Parathyroid adenoma (tissue), 2 donors: ENCODE measurements around the gene VPS35L.
"Not testable (repeated sequence)": the region's sequence is repeated elsewhere in the genome, so short reads cannot be mapped to it uniquely, and the experiment has no call there.

Source experiments
- H2AFZ ChIP-seq: fragments of 300-600 bp; sonication (generic); one replicate; pipeline ENCODE4 v1.7.0; 2017; ENCODE audit warnings: antibody characterized with exemption, mild to moderate bottlenecking
- H3K27ac ChIP-seq: fragments of 300-600 bp; sonication (generic); one replicate; pipeline ENCODE4 v1.7.0; 2017
- H3K27me3 ChIP-seq: fragments of 300-600 bp; sonication (generic); one replicate; pipeline ENCODE4 v1.7.0; 2017; ENCODE audit warnings: low read length; ENCODE audit not compliant: control insufficient read depth, insufficient read depth
- H3K36me3 ChIP-seq: fragments of 300-600 bp; sonication (generic); one replicate; pipeline ENCODE4 v1.7.0; 2017; ENCODE audit warnings: low read length; ENCODE audit not compliant: control insufficient read depth, insufficient read depth
- H3K4me1 ChIP-seq: fragments of 300-600 bp; sonication (generic); one replicate; pipeline ENCODE4 v1.7.0; 2017; ENCODE audit warnings: control low read depth
- H3K4me2 ChIP-seq: fragments of 300-600 bp; sonication (generic); one replicate; pipeline ENCODE4 v1.7.0; 2017; ENCODE audit warnings: low read length
- H3K4me3 ChIP-seq: fragments of 300-600 bp; sonication (generic); one replicate; pipeline ENCODE4 v1.7.0; 2017; ENCODE audit warnings: low read depth, low read length
- H3K79me2 ChIP-seq: fragments of 300-600 bp; sonication (generic); one replicate; pipeline ENCODE4 v1.7.0; 2017; ENCODE audit warnings: control low read depth
- H3K9ac ChIP-seq: fragments of 300-600 bp; sonication (generic); one replicate; pipeline ENCODE4 v1.7.0; 2017; ENCODE audit warnings: mild to moderate bottlenecking
- H3K9me3 ChIP-seq: fragments of 300-600 bp; sonication (generic); one replicate; pipeline ENCODE4 v1.7.0; 2017; ENCODE audit warnings: low read length; ENCODE audit not compliant: control insufficient read depth
- TF ChIP-seq, protein P1 (sequence below): fragments of 300-600 bp; sonication (generic); IDR thresholded peaks from one replicate; pipeline ENCODE4 v1.7.0; 2017; ENCODE audit warnings: antibody characterized with exemption, mild to moderate bottlenecking
- donor health status: primary hyperparathyroidism.

Gene VPS35L

DNA sequence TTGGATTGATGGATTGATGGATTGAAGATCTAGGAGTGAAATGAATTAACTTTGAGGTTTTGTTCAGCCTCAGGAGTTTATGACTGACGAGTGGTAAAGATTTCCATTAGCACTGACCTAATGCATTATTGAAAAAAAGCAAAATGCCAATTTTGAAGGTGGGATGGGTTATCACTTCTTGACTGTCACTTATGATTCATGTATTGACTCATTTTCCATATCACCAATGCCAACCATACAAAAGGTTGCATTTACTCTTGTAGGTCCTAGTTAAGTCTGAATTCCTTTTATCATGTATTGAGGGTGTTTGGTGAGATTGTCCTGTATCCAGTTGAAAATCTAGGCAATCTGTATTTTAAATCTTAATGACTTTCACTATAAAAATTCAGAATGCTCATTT lies 104.9 kb downstream of the VPS35L start:
- TF ChIP-seq, protein P1, sequence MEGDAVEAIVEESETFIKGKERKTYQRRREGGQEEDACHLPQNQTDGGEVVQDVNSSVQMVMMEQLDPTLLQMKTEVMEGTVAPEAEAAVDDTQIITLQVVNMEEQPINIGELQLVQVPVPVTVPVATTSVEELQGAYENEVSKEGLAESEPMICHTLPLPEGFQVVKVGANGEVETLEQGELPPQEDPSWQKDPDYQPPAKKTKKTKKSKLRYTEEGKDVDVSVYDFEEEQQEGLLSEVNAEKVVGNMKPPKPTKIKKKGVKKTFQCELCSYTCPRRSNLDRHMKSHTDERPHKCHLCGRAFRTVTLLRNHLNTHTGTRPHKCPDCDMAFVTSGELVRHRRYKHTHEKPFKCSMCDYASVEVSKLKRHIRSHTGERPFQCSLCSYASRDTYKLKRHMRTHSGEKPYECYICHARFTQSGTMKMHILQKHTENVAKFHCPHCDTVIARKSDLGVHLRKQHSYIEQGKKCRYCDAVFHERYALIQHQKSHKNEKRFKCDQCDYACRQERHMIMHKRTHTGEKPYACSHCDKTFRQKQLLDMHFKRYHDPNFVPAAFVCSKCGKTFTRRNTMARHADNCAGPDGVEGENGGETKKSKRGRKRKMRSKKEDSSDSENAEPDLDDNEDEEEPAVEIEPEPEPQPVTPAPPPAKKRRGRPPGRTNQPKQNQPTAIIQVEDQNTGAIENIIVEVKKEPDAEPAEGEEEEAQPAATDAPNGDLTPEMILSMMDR, result no peak
- Histone ChIP-seq H3K27ac (no peak overlapping the region), H3K36me3 (peaks cover 3% of the 10 kb centered on the region), H3K9me3 (no peaks in the 10 kb centered on the region), H3K4me2 (no peak overlapping the region), H3K27me3 (no peaks in the 10 kb centered on the region), H2AFZ (no peak overlapping the region), H3K9ac (no peak overlapping the region), H3K4me3 (no peak overlapping the region), H3K79me2 (peaks cover 3% of the 10 kb centered on the region), H3K4me1 (peaks cover 8% of the 10 kb centered on the region)

DNA sequence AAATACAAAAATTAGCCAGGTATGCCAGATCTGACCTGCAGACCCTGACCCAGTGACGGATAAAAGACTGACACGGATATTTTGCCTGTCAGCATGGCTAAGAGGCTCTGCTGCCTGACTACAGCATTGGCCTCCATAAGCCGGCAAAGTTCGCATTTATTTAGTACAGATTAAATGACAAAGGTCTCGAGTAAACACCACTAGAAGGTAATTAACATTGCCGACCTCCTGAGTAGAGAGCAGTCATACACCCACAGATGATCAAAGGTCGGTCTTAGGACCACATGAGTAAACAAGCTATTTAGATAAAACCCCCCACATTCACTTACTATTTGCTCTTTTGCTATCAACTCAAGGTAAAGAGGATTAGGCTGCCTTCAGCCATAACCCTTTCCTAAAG lies 106.8 kb downstream of the VPS35L start:
- no peak overlapping the region for H2AFZ ChIP-seq
- peaks cover 6% of the 10 kb centered on the region for H3K79me2 ChIP-seq
- TF ChIP-seq, protein P1, result no peak
- no peak overlapping the region for H3K9ac ChIP-seq
- H3K4me3 ChIP-seq, result no peak overlapping the region
- peaks cover 27% of the 10 kb centered on the region for H3K4me1 ChIP-seq
- H3K36me3 ChIP-seq, result peaks cover 3% of the 10 kb centered on the region
- no peaks in the 10 kb centered on the region for H3K27me3 ChIP-seq
- no peak overlapping the region for H3K4me2 ChIP-seq
- H3K9me3 ChIP-seq, result no peaks in the 10 kb centered on the region
- no peak overlapping the region for H3K27ac ChIP-seq

DNA sequence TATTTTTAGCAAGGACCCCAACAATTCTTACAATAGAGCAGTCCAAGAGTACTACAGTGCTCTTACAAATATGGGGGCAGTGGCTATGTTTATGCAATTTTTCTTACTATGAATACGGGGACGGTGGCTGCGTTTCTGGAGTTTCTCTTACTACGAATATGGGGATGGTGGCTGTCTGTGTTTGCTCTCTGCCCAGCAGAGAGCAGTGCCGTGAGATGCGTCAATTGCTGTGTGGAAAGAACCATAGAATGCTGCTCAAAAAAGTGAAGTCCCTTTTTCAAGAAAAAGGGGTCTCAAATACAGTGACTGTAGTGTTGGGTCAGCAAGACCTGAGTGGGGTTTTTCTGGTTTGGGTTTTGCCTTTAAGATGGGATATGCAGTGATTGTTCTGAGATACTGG lies 108.7 kb downstream of the VPS35L start:
- TF ChIP-seq, protein P1, result no peak
- peaks cover 37% of the 10 kb centered on the region for H3K4me1 ChIP-seq
- no peak overlapping the region for H3K4me3 ChIP-seq
- no peak overlapping the region for H3K4me2 ChIP-seq
- peaks cover 6% of the 10 kb centered on the region for H3K79me2 ChIP-seq
- H2AFZ ChIP-seq, result no peak overlapping the region
- no peaks in the 10 kb centered on the region for H3K9me3 ChIP-seq
- peaks cover 3% of the 10 kb centered on the region for H3K36me3 ChIP-seq
- no peak overlapping the region for H3K9ac ChIP-seq
- H3K27me3 ChIP-seq, result no peaks in the 10 kb centered on the region
- H3K27ac ChIP-seq, result no peak overlapping the region

DNA sequence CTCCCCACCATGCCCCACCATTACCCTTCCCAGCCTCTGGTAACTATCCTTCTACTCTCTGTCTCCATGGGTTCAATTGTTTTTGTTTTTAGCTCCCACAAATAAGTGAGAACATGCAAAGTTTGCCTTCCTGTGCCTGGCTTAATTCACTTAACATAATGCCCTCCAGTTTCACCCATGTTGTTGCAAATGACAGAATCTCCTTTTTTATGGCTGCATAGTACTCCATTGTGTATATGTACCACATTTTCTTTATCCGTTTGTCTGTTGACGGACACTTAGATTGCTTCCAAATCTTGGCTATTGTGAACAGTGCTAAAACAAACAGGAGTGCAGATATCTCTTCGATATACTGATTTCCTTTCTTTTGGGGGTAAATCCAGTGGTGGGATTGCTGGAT lies 109.8 kb downstream of the VPS35L start:
- not testable (repeated sequence) for H3K27me3 ChIP-seq, H3K4me2 ChIP-seq, H3K9me3 ChIP-seq, H2AFZ ChIP-seq, H3K36me3 ChIP-seq, H3K4me3 ChIP-seq, H3K27ac ChIP-seq, H3K79me2 ChIP-seq, H3K9ac ChIP-seq
- peaks cover 44% of the 10 kb centered on the region for H3K4me1 ChIP-seq

DNA sequence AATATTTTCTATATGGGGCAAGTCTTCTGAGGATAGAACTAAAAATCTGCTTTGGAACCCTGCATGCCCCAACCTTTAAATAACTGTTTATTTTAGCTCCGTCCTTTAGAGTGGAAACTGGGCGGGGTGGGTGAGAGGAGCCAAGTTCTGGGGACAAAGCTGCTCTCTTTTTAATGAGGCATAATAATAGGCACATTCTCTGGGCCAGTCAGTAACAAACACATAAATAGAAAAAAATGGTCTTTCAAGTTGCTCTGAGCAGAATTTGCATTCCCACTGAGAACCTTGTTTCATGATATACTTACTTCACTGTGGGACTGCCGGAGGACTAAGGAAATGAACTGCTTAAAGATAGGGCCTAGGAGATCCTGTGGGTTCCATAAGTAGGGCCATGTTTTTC lies 111.0 kb downstream of the VPS35L start:
- no peaks in the 10 kb centered on the region for H3K27me3 ChIP-seq
- no peak overlapping the region for H3K4me2 ChIP-seq
- peaks cover 3% of the 10 kb centered on the region for H3K36me3 ChIP-seq
- no peaks in the 10 kb centered on the region for H3K9me3 ChIP-seq
- peak overlapping the region; percentile 40 for H2AFZ ChIP-seq
- peaks cover 42% of the 10 kb centered on the region for H3K4me1 ChIP-seq
- H3K9ac ChIP-seq, result no peak overlapping the region
- peak overlapping the region; percentile 94 for H3K27ac ChIP-seq
- TF ChIP-seq, protein P1, result no peak
- no peak overlapping the region for H3K4me3 ChIP-seq
- peaks cover 6% of the 10 kb centered on the region for H3K79me2 ChIP-seq
